HG03196 (cell line): ENCODE measurements around the gene PKP1.

Experiments
- ATAC-seq: cut with Tn5 transposase; IDR thresholded peaks from one replicate; pipeline ENCODE4 v1.9.1; 2021; ENCODE audit not compliant: unreplicated experiment

Gene PKP1

DNA sequence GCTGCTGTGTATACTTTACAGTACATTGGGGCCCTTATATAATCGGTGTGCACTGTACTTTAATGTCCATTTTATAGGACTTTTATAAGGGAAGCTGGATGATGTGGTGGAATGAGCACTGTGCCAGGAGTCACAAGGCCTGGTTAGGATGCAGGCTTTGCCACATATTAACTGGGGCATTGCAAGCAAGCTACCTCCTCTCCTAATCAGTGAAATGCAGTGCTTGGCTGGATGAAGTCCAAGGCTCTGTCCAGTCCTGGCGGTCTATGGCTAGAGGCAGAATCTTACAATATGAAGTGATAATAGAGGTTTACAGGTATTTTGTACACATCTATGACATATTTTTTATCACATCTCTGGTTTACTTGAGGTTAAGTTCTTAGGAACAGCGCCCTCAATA lies 1.7 kb upstream of the PKP1 start:
- no peak for ATAC-seq

DNA sequence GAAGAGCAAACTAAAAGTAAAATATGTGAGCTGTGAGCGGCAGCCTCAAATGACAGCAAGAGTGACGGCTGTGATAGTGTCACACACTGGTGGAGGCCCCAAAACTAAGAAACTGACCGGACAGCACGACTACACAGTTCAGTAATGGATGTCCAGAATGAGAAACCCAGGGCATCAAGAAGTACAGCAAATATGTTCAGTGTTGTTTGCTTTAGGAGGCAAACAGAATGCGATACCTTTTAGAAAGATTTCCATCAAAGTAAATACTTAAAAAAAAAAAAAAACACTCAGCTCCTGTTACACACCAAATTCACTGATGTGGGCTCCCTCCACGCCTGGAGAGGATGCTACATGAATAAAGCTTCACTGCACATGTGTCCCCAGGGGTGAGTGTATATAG lies 1.1 kb upstream of the PKP1 start:
- no peak for ATAC-seq

DNA sequence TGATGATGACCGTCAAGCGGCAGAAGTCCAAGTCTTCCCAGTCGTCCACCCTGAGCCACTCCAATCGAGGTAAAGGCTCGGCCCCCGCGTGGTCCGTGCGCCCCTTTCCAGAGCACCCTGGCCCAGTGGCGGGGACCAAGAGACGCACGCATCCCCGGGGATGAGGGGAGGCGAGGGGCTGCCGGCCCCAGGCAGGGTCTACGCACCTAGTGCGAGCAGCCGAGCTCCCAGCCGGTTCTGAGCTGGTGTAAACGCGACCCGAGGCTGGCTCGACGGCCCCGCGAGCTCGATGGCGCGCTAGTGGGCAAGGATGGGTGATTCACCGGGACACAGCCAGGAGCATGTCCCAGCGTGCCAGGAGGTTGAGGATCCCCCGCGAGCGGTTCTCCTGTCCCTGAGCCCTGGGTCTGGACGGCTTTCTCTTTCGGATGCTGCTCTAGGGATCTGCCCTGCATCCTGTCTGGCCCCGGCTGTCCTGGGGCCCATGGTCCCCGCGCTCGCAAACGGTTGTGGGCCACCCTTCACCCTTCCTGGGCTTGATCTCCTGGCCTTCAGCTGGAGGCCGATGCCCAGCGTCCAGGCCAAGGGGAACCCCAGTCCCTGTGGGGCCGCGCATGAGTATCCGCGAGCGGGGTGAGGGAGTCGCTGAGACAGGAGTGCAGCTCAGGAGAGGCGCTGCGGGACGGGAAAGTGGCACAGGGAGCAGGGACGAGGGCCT lies 689 bp downstream of the PKP1 start:
- ATAC-seq, result no peak

DNA sequence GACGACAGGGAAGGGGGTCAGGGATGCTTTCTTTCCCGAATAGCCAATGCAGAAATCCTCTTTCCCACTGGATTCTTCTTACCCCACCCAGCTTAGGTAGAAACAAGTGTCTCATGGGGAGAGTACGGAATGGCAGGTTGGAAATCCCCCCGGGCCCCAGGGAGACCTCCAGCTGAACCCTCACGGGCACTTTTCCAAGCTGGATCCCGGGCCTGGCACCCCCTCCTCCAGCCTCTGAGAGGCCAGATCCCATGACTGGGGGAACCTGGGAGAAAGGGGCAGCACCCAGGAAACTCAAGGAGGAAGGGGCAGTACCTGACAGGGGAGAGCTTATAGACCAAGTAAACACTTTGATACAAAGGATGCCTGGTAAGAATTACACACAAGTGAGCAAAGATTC lies 1.3 kb downstream of the PKP1 start:
- no peak for ATAC-seq

DNA sequence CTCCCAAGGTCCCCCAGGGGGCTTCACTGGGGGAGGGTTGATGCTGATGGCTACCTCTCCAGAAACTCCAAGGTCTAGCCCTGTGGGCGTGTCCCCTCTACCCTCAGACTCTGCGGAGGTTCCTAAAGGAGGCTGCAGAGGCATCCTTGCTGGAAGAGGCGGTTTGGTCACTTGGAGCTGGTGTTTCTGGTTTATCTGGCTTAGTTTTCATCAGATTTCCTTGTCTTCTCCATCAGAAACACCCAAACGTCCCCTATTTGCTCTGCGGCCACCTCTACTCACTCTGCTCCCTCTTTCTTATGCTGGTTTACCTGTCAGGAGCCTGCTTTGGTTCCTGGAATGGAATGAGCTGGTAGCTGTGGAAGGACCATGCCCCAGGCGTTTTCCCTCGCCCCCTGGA lies 2.5 kb downstream of the PKP1 start:
- ATAC-seq, result no peak

DNA sequence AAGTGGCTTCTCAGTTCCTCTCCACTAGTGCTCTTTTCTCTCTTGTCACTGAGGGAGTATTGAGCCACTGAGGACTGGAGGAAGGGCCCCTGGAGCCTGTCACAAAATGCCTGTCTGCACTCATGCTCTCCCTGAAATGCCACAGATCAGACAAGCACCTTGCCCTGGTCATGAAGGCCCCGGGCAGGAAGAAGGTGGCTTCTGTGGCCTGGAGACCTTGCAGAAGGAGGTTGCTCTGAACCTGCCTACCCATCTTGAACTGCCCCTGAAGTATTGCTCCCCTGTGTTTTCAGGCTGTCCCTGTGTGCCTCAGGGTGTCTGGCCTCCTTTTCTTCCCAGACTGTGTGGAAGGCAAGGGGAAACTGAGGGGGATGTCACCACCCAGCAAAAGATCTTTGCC lies 3.1 kb downstream of the PKP1 start:
- ATAC-seq, result no peak

DNA sequence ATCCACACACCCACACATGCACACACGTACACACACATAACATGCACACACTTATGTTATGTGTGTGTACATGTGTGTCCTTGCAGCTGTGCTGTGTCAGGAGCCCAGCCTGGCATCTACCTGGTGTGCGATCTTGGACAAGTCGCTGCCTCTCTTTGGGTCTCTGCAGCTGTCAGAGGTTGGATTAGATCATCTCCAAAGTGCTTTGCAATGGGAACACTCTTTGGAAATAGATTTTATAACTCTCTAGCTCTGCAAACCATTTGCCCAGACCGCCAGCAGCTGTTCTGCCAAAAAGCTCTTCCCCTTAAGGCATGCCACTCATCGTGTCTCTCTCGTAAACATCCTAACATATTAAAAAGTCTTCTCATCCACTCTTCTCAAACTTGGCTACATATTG lies 4.7 kb downstream of the PKP1 start:
- no peak for ATAC-seq

DNA sequence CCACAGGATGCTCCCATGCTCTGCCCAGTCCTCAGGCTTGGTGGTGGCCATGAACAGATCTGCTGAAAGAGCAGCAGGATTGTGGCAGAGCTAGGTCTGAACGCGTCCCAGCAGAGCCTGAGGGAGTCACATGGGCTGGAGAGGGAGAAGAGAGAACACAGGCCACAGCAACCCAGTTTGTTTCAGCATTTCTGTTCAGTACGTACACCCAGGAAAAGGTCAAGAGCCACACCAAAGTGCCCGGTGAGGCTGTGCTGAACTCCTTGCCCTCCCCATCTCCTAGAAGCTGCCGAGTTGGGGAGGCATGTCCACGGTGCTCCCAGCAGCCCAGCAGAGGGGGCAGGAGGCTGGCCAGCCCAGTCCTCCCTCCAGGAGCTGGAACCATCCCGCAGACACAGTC lies 5.5 kb downstream of the PKP1 start:
- ATAC-seq, result no peak

DNA sequence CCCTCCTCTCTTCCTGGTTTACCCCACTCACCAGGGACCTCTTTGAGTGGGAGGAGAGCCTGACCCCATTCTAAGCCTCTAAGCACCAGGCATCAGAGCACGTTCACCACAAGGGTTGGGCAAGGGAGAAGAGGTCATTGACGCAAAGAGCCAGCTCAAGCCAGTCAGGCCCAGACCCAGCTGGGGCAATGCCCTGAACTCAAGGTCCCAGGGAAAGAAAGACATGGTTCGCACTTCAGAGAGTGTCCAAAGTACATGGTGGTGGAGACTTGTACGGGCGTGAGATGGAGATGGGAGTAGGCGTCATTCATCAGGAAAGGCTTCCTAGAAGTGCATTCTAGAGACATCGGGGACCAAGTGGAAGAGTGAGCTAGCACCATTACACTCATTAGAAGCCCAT lies 7.2 kb downstream of the PKP1 start:
- no peak for ATAC-seq

DNA sequence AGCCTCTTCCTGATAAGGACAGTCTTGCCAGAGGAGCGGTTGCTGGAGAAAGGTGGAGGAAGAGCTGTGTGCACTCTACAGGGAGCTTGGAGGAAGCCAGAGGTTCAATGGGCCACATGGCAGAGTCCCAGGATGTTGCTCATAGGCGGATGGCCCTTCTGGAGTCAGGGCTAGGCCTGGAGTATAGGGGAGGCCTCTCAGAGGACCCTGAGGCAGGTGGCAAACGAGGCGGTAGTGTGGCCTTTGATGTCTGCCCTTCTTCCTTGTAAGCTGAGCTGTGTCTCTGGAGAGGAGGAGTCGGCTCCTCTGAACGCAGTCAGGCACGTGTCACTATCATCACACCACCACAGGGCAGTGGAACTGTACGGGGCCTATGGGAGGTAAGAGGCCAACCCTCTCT lies 8.6 kb downstream of the PKP1 start:
- no peak for ATAC-seq

DNA sequence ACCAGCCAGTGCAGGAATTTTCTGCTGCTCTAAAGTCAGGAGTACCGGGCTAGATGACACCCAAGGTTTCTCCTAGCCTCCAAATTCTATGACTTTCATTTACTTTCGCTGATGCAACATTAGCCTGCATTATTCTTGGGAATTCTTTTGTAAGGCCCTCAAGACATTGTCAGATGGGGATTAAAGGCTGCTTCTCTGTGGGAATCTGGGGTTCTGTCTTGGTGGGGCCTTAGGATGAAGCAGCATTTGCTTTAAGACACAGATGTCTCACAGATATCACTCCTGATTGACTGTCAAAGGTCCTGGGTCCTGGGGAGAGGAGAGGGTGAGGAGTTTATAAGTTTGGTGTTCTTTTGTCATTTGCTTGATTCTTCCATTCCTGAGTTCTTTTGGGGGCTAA lies 11.6 kb downstream of the PKP1 start:
- ATAC-seq, result no peak

DNA sequence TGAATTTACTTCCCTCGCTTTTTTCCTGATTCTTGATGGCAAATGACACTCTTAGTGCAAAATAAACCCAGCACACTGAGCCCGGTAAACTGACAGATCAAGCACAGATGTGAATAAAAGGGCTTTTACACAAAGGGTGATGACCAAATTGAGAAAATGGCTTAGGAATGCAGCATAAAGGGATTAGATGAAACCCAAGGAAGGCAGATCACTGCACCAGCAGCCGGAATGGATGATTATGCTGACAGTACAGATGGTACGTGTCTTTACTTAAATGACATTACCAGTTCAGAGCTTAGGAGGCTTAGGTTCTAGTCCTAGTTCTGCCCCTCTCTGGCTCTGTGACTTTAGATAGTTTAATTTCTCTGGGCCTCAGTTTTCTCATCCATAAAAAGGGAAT lies 12.0 kb downstream of the PKP1 start:
- ATAC-seq, result no peak

DNA sequence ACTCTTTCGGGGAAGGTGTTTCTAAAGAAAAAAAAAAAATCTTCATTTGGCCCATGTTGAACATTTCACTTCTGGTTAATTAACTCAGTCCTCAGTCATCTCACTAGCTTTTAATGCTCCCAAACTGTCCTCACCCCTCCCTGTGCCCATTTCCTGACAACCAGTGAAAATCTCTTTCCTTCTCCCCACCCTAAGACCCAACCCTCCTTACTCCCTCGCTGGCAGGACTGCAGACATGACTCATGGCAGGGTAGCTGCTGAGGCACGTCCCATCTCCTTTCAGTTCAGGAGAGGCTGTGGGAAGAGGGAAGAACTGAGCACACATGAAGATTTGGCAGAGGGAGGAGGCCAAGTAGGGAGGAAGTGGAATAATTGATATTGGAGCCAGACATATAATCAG lies 12.6 kb downstream of the PKP1 start:
- ATAC-seq, result no peak

DNA sequence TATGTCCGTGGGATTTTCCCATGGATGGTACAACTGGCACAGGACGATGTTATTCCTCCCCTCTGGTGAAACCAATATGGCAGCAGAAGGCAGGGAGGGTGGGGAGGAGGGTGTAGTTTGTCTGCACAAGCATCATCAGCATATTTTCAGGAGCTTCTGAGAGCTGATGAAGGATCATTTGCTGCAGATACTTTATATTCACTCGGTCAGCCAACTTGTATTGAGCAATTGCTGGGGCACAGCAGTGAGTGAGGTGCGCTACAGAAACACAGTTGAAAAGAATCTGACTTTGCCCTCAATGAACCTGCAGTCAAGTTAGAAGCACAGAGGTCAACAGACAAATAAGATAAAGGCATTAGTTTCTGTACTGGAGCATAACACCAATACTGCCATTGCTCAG lies 13.0 kb downstream of the PKP1 start:
- ATAC-seq, result no peak

DNA sequence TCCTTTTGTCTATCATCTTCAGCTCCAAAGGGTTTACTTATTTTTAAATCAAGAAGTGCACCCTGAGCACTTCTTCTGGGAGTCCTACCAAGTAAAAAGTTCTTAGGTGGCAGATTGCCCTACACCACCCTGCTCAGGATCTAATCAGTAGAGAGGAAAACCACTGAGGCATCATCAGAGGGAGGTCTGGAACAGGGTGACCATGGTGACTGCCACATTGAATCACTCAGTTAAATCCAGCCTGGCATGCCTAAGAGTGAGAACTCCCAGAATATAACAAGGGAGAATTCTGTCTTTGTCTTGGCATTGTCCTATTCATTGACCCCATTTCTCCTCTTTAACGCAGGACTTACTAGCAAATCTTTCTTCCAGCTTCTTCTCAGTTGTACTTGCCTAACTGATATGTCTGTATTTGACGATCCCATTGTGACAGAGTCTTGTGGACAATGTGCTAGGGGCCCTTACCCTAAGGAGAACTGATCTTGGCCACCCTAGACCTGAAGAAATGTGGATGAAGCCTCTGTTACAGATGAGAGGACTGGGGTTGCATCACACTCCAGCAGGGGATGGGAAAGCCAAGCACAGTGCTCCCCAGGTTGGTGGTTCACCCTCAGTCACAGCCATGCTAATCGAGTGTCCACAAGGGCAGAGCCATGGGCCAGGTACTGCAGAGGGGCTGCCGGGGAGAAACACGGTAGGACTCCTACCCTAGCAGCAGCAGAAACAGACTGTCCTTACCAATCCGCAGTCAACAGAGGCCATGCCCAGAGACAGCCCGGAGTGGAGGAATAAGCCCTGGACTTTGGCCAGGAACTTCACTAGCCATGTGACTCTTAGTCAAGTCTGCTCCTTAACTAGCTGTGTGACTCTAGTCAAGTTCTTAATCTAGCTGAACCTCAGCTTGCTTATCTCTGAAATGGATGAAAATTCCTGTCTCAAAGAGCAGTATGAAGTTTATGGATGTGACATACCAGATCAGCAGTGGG lies 15.4 kb downstream of the PKP1 start:
- no peak for ATAC-seq

DNA sequence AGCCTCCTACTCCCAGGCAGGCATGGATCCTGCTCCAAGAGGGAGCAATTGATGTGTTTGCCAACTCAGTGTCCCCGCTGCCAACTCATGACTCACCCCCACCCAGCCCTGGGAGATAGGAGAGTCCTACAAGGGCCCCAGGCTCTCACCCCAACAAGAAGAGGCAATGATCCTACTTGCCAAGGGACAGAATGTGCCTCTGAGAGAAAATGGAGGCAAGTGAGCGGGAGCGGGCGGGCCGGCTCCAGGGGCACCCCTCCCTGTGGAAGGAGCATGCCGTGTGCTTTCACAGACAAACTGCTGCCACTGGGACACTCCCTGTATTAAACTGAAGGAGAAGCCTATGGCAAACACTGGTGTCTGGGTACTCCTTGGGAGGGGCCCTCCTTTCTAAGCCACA lies 16.7 kb downstream of the PKP1 start:
- ATAC-seq, result no peak

DNA sequence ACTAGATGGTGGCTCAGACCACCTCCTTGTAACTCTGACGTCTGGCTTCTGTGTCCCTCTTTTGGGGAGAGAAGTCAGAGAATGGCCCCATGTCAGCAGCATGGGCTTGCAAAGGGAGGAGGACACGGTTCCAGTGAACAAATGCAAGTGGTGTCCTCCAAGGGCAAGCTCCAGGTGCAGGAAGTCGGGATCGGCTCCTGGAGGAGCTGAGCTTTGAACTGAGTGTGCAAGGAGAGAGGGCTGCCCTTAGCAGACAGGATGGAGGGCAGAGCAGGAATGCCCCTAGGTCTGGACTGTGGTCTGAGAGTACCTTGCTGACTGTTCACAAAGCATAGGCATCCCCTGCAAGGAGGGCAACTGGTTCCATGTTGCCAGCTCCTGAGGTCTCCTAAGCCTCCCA lies 17.3 kb downstream of the PKP1 start:
- ATAC-seq, result no peak

DNA sequence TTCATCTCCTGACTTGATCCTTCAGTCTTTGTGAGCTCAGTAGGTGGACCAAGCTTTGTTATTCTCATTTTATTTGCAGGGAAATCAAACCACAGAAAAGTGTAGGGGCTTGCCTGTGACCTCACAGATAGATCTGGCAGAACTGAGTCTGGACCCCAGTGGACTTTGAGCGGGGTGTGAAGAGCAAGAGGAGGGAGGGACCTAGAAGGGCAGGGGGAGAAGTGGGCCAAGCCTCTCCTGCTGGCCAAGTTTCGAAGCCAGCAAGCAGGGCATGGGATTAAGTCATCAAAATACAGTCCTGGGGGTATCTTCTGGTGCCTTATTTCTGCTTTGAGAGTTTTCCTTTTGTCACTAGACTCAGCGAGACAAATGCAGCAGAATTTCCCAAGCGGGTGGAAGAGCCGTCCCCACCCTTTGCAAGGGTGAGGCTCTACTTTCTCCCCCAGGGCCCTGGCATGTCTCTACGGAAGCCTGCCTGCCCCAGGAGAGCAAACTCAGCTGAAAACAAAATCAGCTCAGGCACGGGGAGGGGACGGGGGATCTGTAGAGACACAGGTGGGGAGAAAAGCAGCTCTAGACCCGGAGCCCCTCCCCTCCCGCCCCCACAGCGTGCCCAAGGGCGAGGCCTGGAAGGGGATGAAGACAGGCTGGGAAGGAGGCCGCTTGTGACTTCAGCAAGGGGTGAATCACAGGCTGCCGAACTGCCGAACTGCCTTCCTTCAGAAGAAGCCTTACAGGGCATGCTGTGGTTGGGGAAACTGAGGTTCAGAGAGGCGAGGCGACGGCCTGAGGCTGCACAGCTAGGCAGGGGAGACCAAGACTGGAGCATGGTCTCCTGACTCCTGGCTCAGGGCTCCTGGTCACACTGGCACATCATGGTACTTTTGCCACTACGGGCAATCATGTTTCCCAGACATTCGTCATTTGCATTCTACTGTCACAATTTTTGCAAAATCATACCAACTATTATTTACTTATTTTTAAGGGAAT lies 19.2 kb downstream of the PKP1 start:
- ATAC-seq, result no peak

DNA sequence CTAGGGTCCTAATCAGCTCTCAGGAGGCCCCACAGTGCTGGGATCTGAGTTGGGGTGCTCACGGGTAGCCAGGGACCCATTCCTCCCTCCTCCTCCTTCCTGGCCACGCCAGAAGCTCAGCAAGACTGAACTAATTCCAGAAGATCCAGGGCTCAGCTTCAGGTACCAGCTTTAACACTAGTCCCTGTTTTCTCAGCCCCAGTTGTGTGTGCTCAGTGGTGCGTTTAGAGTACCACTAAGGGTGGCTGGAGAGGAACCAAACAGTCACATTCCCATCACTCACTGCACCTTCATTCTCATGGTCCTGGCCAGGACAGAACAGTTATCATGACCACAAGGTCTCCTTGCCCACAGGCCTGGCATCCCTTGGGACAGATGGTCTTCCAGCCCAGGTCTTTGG lies 20.8 kb downstream of the PKP1 start:
- no peak for ATAC-seq

DNA sequence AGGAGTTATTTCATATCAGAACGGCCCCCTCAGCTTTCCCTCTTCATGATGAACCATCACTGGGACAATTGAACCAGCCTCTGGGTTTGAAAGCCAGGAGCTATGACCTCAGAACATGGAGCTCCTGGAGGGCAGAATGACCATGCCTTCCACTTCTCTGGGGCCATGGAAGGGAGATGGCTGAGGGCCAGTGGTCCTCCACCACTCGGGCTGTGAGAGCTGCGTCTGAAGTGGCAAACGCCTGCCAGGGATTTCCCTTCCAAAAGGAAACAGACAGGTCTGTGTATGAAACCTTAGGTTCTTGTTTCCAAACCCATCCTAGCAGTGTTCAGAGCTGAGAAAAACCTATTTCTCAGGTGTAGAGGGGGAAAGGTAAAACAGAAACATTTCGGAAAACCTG lies 22.5 kb downstream of the PKP1 start:
- no peak for ATAC-seq

DNA sequence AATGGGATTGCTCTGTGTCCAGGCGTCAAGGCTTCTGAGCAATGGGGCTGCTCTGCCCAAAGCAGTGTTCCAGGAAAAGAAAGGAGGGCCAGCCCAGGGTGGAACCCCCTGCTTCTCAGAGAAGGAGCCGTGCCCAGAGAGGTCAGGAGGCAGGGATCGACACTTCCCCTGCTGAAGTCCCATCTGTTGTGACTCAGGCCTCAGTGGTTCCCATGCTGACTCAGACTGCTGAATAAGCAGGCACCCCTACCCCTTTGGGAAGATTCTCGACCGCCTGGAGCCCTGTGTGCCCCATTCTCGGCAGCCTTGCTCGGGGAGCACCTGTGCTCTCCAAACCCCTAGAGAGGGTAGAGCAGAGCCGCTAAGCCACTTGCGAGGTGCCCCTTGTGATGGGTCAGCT lies 23.9 kb downstream of the PKP1 start:
- ATAC-seq, result no peak
